ENCODE results near the gene POMGNT1.

GRCh38 chr1:46224966-46225365 is 26.7 kb upstream of the POMGNT1 start:
- TF ChIP-seq POLR2A (IDR thresholded peaks at IDR 0.05; ENCODE audit: low read depth, low read length) (no peak), TAF1 (IDR thresholded peaks at IDR 0.05; ENCODE audit: low read depth, low read length) (no peak), SPI1 (IDR thresholded peaks at IDR 0.05; ENCODE audit: low read depth, low read length) (no peak), POLR2AphosphoS5 (IDR thresholded peaks at IDR 0.05; ENCODE audit: low read depth, low read length) (no peak), PAX5 (IDR thresholded peaks at IDR 0.05; ENCODE audit: insufficient read depth, low read length, severe bottlenecking) (no peak)
